HL-60 (cell line): ENCODE measurements around the gene HOXB2.

Experiments
- CTCF ChIP-seq: IDR thresholded peaks from one replicate; pipeline ENCODE4 v1.5.1; 2011; ENCODE audit warnings: low read length, control low read depth, inconsistent platforms; ENCODE audit not compliant: insufficient read depth
- POLR2AphosphoS5 ChIP-seq: IDR thresholded peaks from 2 replicates; pipeline ENCODE4 v1.6.1; 2012; ENCODE audit warnings: low read depth

GRCh38 chr17:48583708-48584222 lies 38.9 kb upstream of the HOXB2 start:
- TF ChIP-seq POLR2AphosphoS5 (no peak), CTCF (no peak)
